Measurements from ENCODE around the gene PPIB.

DNA sequence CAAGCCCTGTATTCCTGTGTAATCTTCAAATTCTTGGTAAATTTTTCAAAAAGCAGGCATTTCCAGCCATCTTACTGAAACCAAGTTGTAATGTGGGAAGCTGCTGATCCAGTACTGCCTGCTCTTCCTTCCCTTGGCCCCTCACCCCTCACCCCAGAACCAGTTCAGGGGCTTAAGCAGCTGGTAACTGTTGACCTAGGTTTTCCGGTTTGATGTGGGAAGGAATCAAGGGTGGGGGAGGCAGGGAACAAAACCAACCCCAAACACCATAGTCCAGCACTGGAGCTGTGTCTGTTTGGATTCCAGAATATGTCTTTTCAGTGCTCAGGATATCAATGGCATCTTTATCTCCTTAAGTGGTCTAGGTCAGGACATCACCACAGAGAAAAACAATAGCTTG lies 40.4 kb downstream of the PPIB start:
- TF ChIP-seq, protein P1, sequence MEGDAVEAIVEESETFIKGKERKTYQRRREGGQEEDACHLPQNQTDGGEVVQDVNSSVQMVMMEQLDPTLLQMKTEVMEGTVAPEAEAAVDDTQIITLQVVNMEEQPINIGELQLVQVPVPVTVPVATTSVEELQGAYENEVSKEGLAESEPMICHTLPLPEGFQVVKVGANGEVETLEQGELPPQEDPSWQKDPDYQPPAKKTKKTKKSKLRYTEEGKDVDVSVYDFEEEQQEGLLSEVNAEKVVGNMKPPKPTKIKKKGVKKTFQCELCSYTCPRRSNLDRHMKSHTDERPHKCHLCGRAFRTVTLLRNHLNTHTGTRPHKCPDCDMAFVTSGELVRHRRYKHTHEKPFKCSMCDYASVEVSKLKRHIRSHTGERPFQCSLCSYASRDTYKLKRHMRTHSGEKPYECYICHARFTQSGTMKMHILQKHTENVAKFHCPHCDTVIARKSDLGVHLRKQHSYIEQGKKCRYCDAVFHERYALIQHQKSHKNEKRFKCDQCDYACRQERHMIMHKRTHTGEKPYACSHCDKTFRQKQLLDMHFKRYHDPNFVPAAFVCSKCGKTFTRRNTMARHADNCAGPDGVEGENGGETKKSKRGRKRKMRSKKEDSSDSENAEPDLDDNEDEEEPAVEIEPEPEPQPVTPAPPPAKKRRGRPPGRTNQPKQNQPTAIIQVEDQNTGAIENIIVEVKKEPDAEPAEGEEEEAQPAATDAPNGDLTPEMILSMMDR (IDR thresholded peaks at IDR 0.05; ENCODE audit: insufficient read depth, low read length): no peak
- TF ChIP-seq POLR2AphosphoS5 (IDR thresholded peaks at IDR 0.05; ENCODE audit: low read depth): no peak

Measured in HL-60 (cell line).